B cell (primary cell): ENCODE results near the gene KLHL22. TPM values are rescaled to one million over a fixed set of nuclear protein-coding genes. Genes with fewer than 3 reads are reported as not detected.

Experiments used
- ATAC-seq: fragments of 200-7000 bp; cut with Tn5 transposase; one replicate; pipeline ENCODE4 v1.10.0; 2021; ENCODE audit warnings: low read depth, mild to moderate bottlenecking, moderate number of reproducible peaks, moderate library complexity
- CTCF ChIA-PET: fragments of 350-600 bp; sonication (Branson Sonifier 250); formaldehyde crosslinking; loops from one replicate; lab custom pipeline; 2021; ENCODE audit warnings: antibody characterized with exemption, inconsistent platforms; lab: Charles Lee
- POLR2A ChIA-PET: fragments of 350-600 bp; sonication (Branson Sonifier 250); formaldehyde crosslinking; loops from one replicate; lab custom pipeline; 2021; ENCODE audit warnings: antibody characterized with exemption; lab: Charles Lee
- DNase-seq: peaks from one replicate; pipeline ENCODE4 v3.0.0; 2013
- H2AFZ ChIP-seq: 2 replicates; pipeline ENCODE4 v1.6.1; 2012; ENCODE audit warnings: mild to moderate bottlenecking, low read depth, low read length; ENCODE audit not compliant: insufficient read depth, poor library complexity, severe bottlenecking
- H3K27ac ChIP-seq, 2 donors: 1 replicate in 1 of 2; 2 replicates in 1 of 2; pipeline ENCODE4 v1.5.1; 2012 to 2013; ENCODE audit warnings: low read length in 2 of 2, mild to moderate bottlenecking in 2 of 2, moderate library complexity in 1 of 2
- H3K27me3 ChIP-seq, 4 experiments: fragments of 200-600 bp in 1 of 4; sonication (generic) in 1 of 4; replicated peaks in 1 of 4; 1 replicate in 2 of 4; 2 replicates in 2 of 4; pipeline versions ENCODE4 v1.6.1 to v1.7.0; 2013 to 2016; ENCODE audit warnings: low read length in 3 of 4, mild to moderate bottlenecking in 2 of 4, mixed read lengths in 1 of 4, moderate library complexity in 1 of 4; ENCODE audit not compliant: insufficient read depth in 4 of 4, control insufficient read depth in 3 of 4; ENCODE audit errors: control extremely low read depth in 1 of 4
- H3K36me3 ChIP-seq, 2 experiments: replicated peaks in 1 of 2; 1 replicate in 1 of 2; 2 replicates in 1 of 2; pipeline versions ENCODE4 v1.6.1 to v1.7.1; 2013; ENCODE audit warnings: low read length in 1 of 2; ENCODE audit not compliant: insufficient read depth in 2 of 2, control insufficient read depth in 1 of 2; ENCODE audit errors: control extremely low read depth in 1 of 2, extremely low read depth in 1 of 2
- H3K4me1 ChIP-seq, 2 donors: fragments of 200-600 bp in 1 of 2; sonication (generic) in 1 of 2; 1 replicate in 1 of 2; 2 replicates in 1 of 2; pipeline versions ENCODE4 v1.5.1 to v1.6.1; 2013 to 2017; ENCODE audit warnings: low read length in 2 of 2; ENCODE audit not compliant: control insufficient read depth in 2 of 2, insufficient read depth in 2 of 2
- H3K4me2 ChIP-seq: replicated peaks from 2 replicates; pipeline ENCODE3; 2012; ENCODE audit warnings: mild to moderate bottlenecking, low read depth, low read length; ENCODE audit not compliant: poor library complexity, severe bottlenecking
- H3K4me3 ChIP-seq, 5 experiments: fragments of 200-600 bp in 1 of 5; sonication (generic) in 1 of 5; 1 replicate in 3 of 5; 2 replicates in 2 of 5; pipeline versions ENCODE4 v1.5.1 to v1.7.0; 2011 to 2016; ENCODE audit warnings: low read length in 4 of 5, mild to moderate bottlenecking in 4 of 5, low read depth in 2 of 5, control low read depth in 1 of 5, moderate library complexity in 1 of 5; ENCODE audit not compliant: insufficient read depth in 1 of 5; ENCODE audit errors: control extremely low read depth in 1 of 5, extremely low read depth in 1 of 5
- H3K79me2 ChIP-seq: fragments of 200-600 bp; sonication (generic); one replicate; pipeline ENCODE4 v1.6.0; 2016; ENCODE audit warnings: low read length; ENCODE audit not compliant: control insufficient read depth, insufficient read depth
- H3K9ac ChIP-seq: fragments of 200-600 bp; sonication (generic); 2 replicates; pipeline ENCODE4 v1.6.1; 2017; ENCODE audit warnings: mild to moderate bottlenecking, low read length, moderate library complexity
- H3K9me3 ChIP-seq, 3 donors: one replicate each; pipeline versions ENCODE4 v1.6.1 to v1.7.1; 2013; ENCODE audit warnings: low read length in 2 of 3; ENCODE audit not compliant: control insufficient read depth in 2 of 3, insufficient read depth in 1 of 3; ENCODE audit errors: control extremely low read depth in 1 of 3
- H4K20me1 ChIP-seq: 2 replicates; pipeline ENCODE4 v1.6.0; 2012; ENCODE audit warnings: mild to moderate bottlenecking, low read length; ENCODE audit not compliant: insufficient read depth, control insufficient read depth, poor library complexity, severe bottlenecking
- H3K27ac Mint-ChIP-seq: one replicate; pipeline ENCODE4 v1.8.0; 2021; ENCODE audit warnings: mixed read lengths
- H3K27me3 Mint-ChIP-seq: one replicate; pipeline ENCODE4 v1.8.0; 2021; ENCODE audit warnings: mixed read lengths
- H3K4me1 Mint-ChIP-seq: one replicate; pipeline ENCODE4 v1.8.0; 2021; ENCODE audit warnings: mixed read lengths
- H3K4me3 Mint-ChIP-seq: one replicate; pipeline ENCODE4 v1.8.0; 2021; ENCODE audit warnings: mixed read lengths
- H3K9me3 Mint-ChIP-seq: one replicate; pipeline ENCODE4 v1.8.0; 2022; ENCODE audit warnings: mixed read lengths; ENCODE audit not compliant: insufficient read depth
- CTCF ChIP-seq: fragments of 200-600 bp; IDR thresholded peaks from one replicate; pipeline ENCODE4 v1.8.0; 2022; ENCODE audit warnings: antibody characterized with exemption, mild to moderate bottlenecking
- EZH2 ChIP-seq: IDR thresholded peaks from 2 replicates; pipeline ENCODE4 v1.6.1; 2012; ENCODE audit warnings: borderline replicate concordance, low read depth, mild to moderate bottlenecking, moderate library complexity, low read length; ENCODE audit not compliant: insufficient read depth, poor library complexity, severe bottlenecking
- WGBS: methylation state at CpG from one replicate; pipeline ENCODE4 v1.1.5; 2013; ENCODE audit warnings: missing lambda C conversion rate; ENCODE audit not compliant: insufficient coverage; 5-methylcytosine and 5-hydroxymethylcytosine counted together
- intact Hi-C: fragments of 100-400 bp; cut with micrococcal nuclease; formaldehyde crosslinking; loops from one replicate; pipeline ENCODE4 v1.10.0; 2022
- polyA plus RNA-seq: library from polyadenylated mRNA; depleted of rRNA; stranded (reverse); fragments of >200 nt; gene quantifications from 2 replicates; pipeline ENCODE4 v1.2.3, GENCODE V29; 2012
- total RNA-seq, 2 donors: library from RNA; stranded (reverse); fragments of 120-200 nt in 1 of 2; gene quantifications; 1 replicate in 1 of 2; 2 replicates in 1 of 2; pipeline versions ENCODE4 v1.2.3 to v1.2.4, GENCODE V29; 2013 to 2022

KLHL22 gene
- total and polyA plus RNA-seq, 2 donors (not counting 1 experiment from before 2014, with no cell fraction given): 37.0 to 45.6 TPM

GRCh38 chr22:20455709-20456063, 39.9 kb downstream of the KLHL22 start:
- no peak overlapping the region for H3K4me2 ChIP-seq
- intact Hi-C loops: loop anchor here (1.0 kb wide), 2 partner anchors 24 to 37 kb away; no protein-coding TSS in a partner anchor
- ATAC-seq (no peak), DNase-seq (no peak)
- H3K36me3 ChIP-seq: peaks cover 0 to 28% of the 10 kb centered on the region in 2 experiments
- Mint-ChIP-seq H3K9me3 (no peaks in the 10 kb centered on the region), H3K4me3 (no peak overlapping the region), H3K4me1 (peaks cover 18% of the 10 kb centered on the region), H3K27ac (no peak overlapping the region), H3K27me3 (no peaks in the 10 kb centered on the region)
- no peak overlapping the region for H3K9ac ChIP-seq
- peaks cover 31% of the 10 kb centered on the region for H3K79me2 ChIP-seq
- H3K27ac ChIP-seq: no peak overlapping the region
- peaks cover 10% of the 10 kb centered on the region in 2 donors for H3K4me1 ChIP-seq
- H3K4me3 ChIP-seq: no peak overlapping the region
- no peak overlapping the region for H2AFZ ChIP-seq
- ChIA-PET POLR2A (interaction anchor here (1.2 kb wide), 1 partner anchor 37 kb away, joined by 5 read pairs; no protein-coding TSS in a partner anchor), CTCF (interaction anchor here (0.6 to 3.7 kb wide), 12 partner anchors 9 to 299 kb away, joined by 3 to 96 read pairs (median 6); no protein-coding TSS in a partner anchor)
- no peaks in the 10 kb centered on the region for H3K9me3 ChIP-seq
- no peaks in the 10 kb centered on the region for H3K27me3 ChIP-seq
- WGBS: 91% methylated on average over 4 of the region's 8 CpGs
- TF ChIP-seq EZH2 (no peak), CTCF (no peak)
- no peaks in the 10 kb centered on the region for H4K20me1 ChIP-seq

- intact Hi-C loops: no loop called here
- WGBS: no CpG with 5 or more reads among the region's 3 CpGs
Measured at GRCh38 chr22:20453222-20453621, 42.4 kb downstream of the KLHL22 start.

More at GRCh38 chr22:20453222-20453621, 42.4 kb downstream of the KLHL22 start:
- TF ChIP-seq CTCF (no peak), EZH2 (no peak)
- Histone ChIP-seq H3K27me3 (no peaks in the 10 kb centered on the region), H3K9me3 (no peaks in the 10 kb centered on the region), H3K4me3 (no peak overlapping the region), H3K4me2 (no peak overlapping the region), H3K36me3 (peaks cover 2 to 20% of the 10 kb centered on the region in 2 experiments), H3K4me1 (peaks cover 10% of the 10 kb centered on the region in 2 donors), H4K20me1 (no peaks in the 10 kb centered on the region), H3K27ac (no peak overlapping the region), H2AFZ (no peak overlapping the region), H3K79me2 (peaks cover 19% of the 10 kb centered on the region), H3K9ac (no peak overlapping the region)
- Mint-ChIP-seq H3K27ac (no peak overlapping the region), H3K4me3 (no peak overlapping the region), H3K9me3 (no peaks in the 10 kb centered on the region), H3K27me3 (no peaks in the 10 kb centered on the region), H3K4me1 (peaks cover 11% of the 10 kb centered on the region)
- ChIA-PET POLR2A (no interaction called here), CTCF (interaction anchor here (1.5 to 2.0 kb wide), 3 partner anchors 19 to 35 kb away, joined by 3 to 30 read pairs (median 4); no protein-coding TSS in a partner anchor)
- DNase-seq: no peak
- ATAC-seq: no peak
